Liver (tissue), 3 donors: Measurements from ENCODE around the gene CTSA.
"Not testable (repeated sequence)": the region's sequence is repeated elsewhere in the genome, so short reads cannot be mapped to it uniquely, and the experiment has no call there.

ENCODE experiments used
- EGR1 ChIP-seq, 2 donors: IDR thresholded peaks; 2 replicates each; pipeline ENCODE4 v1.6.1; 2016 to 2018; ENCODE audit warnings: antibody characterized with exemption in 2 of 2, low read depth in 2 of 2
- TF ChIP-seq, protein P1 (sequence below): fragments of 150-350 bp; IDR thresholded peaks from 2 replicates; pipeline ENCODE4 v1.5.1; 2017; ENCODE audit warnings: improper control_type of control experiment, low read depth, low read length; ENCODE audit not compliant: missing input control
- TF ChIP-seq, protein P2 (sequence below): IDR thresholded peaks from 2 replicates; pipeline ENCODE4 v1.6.1; 2016; ENCODE audit warnings: antibody characterized with exemption
- TF ChIP-seq, protein P3 (sequence below): IDR thresholded peaks from 2 replicates; pipeline ENCODE4 v1.6.1; 2016; ENCODE audit warnings: antibody characterized with exemption, mild to moderate bottlenecking
- TF ChIP-seq, protein P4 (sequence below): IDR thresholded peaks from 2 replicates; pipeline ENCODE4 v1.6.1; 2016; ENCODE audit warnings: antibody characterized with exemption
- donor health status: healthy.
- donor health status: healthy.

DNA sequence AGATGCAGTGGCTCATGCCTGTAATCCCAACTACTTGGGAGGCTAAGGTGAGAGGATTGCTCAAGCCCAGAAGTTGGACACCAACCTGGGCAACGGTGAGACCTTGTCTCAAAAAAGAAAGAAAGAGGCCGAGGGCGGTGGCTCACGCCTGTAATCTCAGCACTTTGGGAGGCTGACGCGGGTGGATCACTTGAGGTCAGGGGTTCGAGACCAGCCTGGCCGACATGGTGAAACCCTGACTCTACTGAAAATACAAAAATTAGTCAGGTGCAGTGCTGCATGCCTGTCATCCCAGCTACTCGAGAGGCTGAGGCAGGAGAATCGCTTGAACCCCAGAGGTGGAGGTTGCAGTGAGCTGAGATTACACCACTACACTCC, 17.0 kb upstream of the CTSA start:
- TF ChIP-seq, protein P1, sequence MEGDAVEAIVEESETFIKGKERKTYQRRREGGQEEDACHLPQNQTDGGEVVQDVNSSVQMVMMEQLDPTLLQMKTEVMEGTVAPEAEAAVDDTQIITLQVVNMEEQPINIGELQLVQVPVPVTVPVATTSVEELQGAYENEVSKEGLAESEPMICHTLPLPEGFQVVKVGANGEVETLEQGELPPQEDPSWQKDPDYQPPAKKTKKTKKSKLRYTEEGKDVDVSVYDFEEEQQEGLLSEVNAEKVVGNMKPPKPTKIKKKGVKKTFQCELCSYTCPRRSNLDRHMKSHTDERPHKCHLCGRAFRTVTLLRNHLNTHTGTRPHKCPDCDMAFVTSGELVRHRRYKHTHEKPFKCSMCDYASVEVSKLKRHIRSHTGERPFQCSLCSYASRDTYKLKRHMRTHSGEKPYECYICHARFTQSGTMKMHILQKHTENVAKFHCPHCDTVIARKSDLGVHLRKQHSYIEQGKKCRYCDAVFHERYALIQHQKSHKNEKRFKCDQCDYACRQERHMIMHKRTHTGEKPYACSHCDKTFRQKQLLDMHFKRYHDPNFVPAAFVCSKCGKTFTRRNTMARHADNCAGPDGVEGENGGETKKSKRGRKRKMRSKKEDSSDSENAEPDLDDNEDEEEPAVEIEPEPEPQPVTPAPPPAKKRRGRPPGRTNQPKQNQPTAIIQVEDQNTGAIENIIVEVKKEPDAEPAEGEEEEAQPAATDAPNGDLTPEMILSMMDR: not testable (repeated sequence)
- TF ChIP-seq, protein P2, sequence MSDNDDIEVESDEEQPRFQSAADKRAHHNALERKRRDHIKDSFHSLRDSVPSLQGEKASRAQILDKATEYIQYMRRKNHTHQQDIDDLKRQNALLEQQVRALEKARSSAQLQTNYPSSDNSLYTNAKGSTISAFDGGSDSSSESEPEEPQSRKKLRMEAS: not testable (repeated sequence)
- not testable (repeated sequence) for TF ChIP-seq EGR1 (IDR thresholded peaks at IDR 0.05; ENCODE audit: low read depth in 2 of 2)
- TF ChIP-seq, protein P3, sequence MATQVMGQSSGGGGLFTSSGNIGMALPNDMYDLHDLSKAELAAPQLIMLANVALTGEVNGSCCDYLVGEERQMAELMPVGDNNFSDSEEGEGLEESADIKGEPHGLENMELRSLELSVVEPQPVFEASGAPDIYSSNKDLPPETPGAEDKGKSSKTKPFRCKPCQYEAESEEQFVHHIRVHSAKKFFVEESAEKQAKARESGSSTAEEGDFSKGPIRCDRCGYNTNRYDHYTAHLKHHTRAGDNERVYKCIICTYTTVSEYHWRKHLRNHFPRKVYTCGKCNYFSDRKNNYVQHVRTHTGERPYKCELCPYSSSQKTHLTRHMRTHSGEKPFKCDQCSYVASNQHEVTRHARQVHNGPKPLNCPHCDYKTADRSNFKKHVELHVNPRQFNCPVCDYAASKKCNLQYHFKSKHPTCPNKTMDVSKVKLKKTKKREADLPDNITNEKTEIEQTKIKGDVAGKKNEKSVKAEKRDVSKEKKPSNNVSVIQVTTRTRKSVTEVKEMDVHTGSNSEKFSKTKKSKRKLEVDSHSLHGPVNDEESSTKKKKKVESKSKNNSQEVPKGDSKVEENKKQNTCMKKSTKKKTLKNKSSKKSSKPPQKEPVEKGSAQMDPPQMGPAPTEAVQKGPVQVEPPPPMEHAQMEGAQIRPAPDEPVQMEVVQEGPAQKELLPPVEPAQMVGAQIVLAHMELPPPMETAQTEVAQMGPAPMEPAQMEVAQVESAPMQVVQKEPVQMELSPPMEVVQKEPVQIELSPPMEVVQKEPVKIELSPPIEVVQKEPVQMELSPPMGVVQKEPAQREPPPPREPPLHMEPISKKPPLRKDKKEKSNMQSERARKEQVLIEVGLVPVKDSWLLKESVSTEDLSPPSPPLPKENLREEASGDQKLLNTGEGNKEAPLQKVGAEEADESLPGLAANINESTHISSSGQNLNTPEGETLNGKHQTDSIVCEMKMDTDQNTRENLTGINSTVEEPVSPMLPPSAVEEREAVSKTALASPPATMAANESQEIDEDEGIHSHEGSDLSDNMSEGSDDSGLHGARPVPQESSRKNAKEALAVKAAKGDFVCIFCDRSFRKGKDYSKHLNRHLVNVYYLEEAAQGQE: not testable (repeated sequence)
- TF ChIP-seq, protein P4, sequence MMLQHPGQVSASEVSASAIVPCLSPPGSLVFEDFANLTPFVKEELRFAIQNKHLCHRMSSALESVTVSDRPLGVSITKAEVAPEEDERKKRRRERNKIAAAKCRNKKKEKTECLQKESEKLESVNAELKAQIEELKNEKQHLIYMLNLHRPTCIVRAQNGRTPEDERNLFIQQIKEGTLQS: not testable (repeated sequence)
